Measurements from ENCODE around the gene AGBL3.

Gene AGBL3

GRCh38 chr7:135162382-135163001, 176.2 kb downstream of the AGBL3 start:
- DNase-seq (ENCODE audit: low spot score) = no peak
- TF ChIP-seq CTCF (IDR thresholded peaks at IDR 0.05; ENCODE audit: extremely low read depth, insufficient read depth, missing control alignments) = no peak
- in situ Hi-C loops (cut with MboI; ENCODE audit: low pct_unique_long_range_greater_than_20kb, low sequenced_read_pairs, unreplicated experiment) = no loop called here

- no peak for TF ChIP-seq CTCF (IDR thresholded peaks at IDR 0.05; ENCODE audit: extremely low read depth, insufficient read depth, missing control alignments)
- in situ Hi-C loops (cut with MboI; ENCODE audit: low pct_unique_long_range_greater_than_20kb, low sequenced_read_pairs, unreplicated experiment) = no loop called here
- no peak for DNase-seq (ENCODE audit: low spot score)
Observed at GRCh38 chr7:135164357-135165061, 178.2 kb downstream of the AGBL3 start.

GRCh38 chr7:135165862-135166261, 179.6 kb downstream of the AGBL3 start:
- DNase-seq (ENCODE audit: low spot score) = peak; percentile 7
- in situ Hi-C loops (cut with MboI; ENCODE audit: low pct_unique_long_range_greater_than_20kb, low sequenced_read_pairs, unreplicated experiment) = no loop called here
- TF ChIP-seq CTCF (IDR thresholded peaks at IDR 0.05; ENCODE audit: extremely low read depth, insufficient read depth, missing control alignments) = no peak

GRCh38 chr7:135166338-135166990, 180.2 kb downstream of the AGBL3 start:
- TF ChIP-seq CTCF (IDR thresholded peaks at IDR 0.05; ENCODE audit: extremely low read depth, insufficient read depth, missing control alignments) = no peak
- in situ Hi-C loops (cut with MboI; ENCODE audit: low pct_unique_long_range_greater_than_20kb, low sequenced_read_pairs, unreplicated experiment) = no loop called here
- DNase-seq (ENCODE audit: low spot score) = peak; percentile 8

GRCh38 chr7:135167365-135167917, 181.1 kb downstream of the AGBL3 start:
- in situ Hi-C loops (cut with MboI; ENCODE audit: low pct_unique_long_range_greater_than_20kb, low sequenced_read_pairs, unreplicated experiment) = no loop called here
- DNase-seq (ENCODE audit: low spot score) = peak; percentile 8

More at GRCh38 chr7:135167365-135167917, 181.1 kb downstream of the AGBL3 start:
- TF ChIP-seq CTCF (IDR thresholded peaks at IDR 0.05; ENCODE audit: extremely low read depth, insufficient read depth, missing control alignments) = no peak

Measured in GM13977 (cell line).